ENCODE data around the gene ZNF491.
"Not testable (repeated sequence)": the region's sequence is repeated elsewhere in the genome, so short reads cannot be mapped to it uniquely, and the experiment has no call there.

The ZNF491 gene

GRCh38 chr19:11763117-11763516 lies 35.2 kb upstream of the ZNF491 start:
- no peak for DNase-seq (ENCODE audit: low spot score)
- in situ Hi-C loops (cut with MboI; ENCODE audit: low sequenced_read_pairs, unreplicated experiment): no loop called here
- no peak for TF ChIP-seq CTCF (IDR thresholded peaks at IDR 0.05; ENCODE audit: borderline replicate concordance, control extremely low read depth, extremely low read depth, insufficient read depth, missing control alignments)

- no peak for DNase-seq (ENCODE audit: low spot score)
- in situ Hi-C loops (cut with MboI; ENCODE audit: low sequenced_read_pairs, unreplicated experiment): no loop called here
- no peak for TF ChIP-seq CTCF (IDR thresholded peaks at IDR 0.05; ENCODE audit: borderline replicate concordance, control extremely low read depth, extremely low read depth, insufficient read depth, missing control alignments)
These were observed 34.7 kb upstream of the ZNF491 start for GRCh38 chr19:11763611-11764010.

GRCh38 chr19:11766597-11767591 lies 31.4 kb upstream of the ZNF491 start, which contains the start of gene ZNF441:
Gene ZNF441, plus strand, starts transcription at chr19:11767000. Its CDS starts 194 bp downstream, at chr19:11767194.
- in situ Hi-C loops (cut with MboI; ENCODE audit: low sequenced_read_pairs, unreplicated experiment): no loop called here
- no peak for TF ChIP-seq CTCF (IDR thresholded peaks at IDR 0.05; ENCODE audit: borderline replicate concordance, control extremely low read depth, extremely low read depth, insufficient read depth, missing control alignments)

GRCh38 chr19:11767633-11768133 lies 30.6 kb upstream of the ZNF491 start:
- in situ Hi-C loops (cut with MboI; ENCODE audit: low sequenced_read_pairs, unreplicated experiment): no loop called here
- peak; percentile 57 for DNase-seq (ENCODE audit: low spot score)

More at GRCh38 chr19:11766597-11767591, 31.4 kb upstream of the ZNF491 start, which contains the start of gene ZNF441:
- peak; percentile 94 for DNase-seq (ENCODE audit: low spot score)

GRCh38 chr19:11769995-11770394 lies 28.3 kb upstream of the ZNF491 start:
- DNase-seq (ENCODE audit: low spot score): no peak

More at GRCh38 chr19:11767633-11768133, 30.6 kb upstream of the ZNF491 start:
- no peak for TF ChIP-seq CTCF (IDR thresholded peaks at IDR 0.05; ENCODE audit: borderline replicate concordance, control extremely low read depth, extremely low read depth, insufficient read depth, missing control alignments)

GRCh38 chr19:11771520-11771919 lies 26.8 kb upstream of the ZNF491 start:
- in situ Hi-C loops (cut with MboI; ENCODE audit: low sequenced_read_pairs, unreplicated experiment): not testable (repeated sequence)

More at GRCh38 chr19:11769995-11770394, 28.3 kb upstream of the ZNF491 start:
- in situ Hi-C loops (cut with MboI; ENCODE audit: low sequenced_read_pairs, unreplicated experiment): no loop called here
- TF ChIP-seq CTCF (IDR thresholded peaks at IDR 0.05; ENCODE audit: borderline replicate concordance, control extremely low read depth, extremely low read depth, insufficient read depth, missing control alignments): no peak

GRCh38 chr19:11776669-11777068 lies 21.7 kb upstream of the ZNF491 start:
- in situ Hi-C loops (cut with MboI; ENCODE audit: low sequenced_read_pairs, unreplicated experiment); DNase-seq (ENCODE audit: low spot score): not testable (repeated sequence)

More at GRCh38 chr19:11771520-11771919, 26.8 kb upstream of the ZNF491 start:
- not testable (repeated sequence) for DNase-seq (ENCODE audit: low spot score)
